ENCODE measurements around the gene PTPRM.

GRCh38 chr18:8081872-8082553 is 514.9 kb downstream of the PTPRM start:
- TF ChIP-seq CTCF (IDR thresholded peaks at IDR 0.05) (no peak), POLR2A (IDR thresholded peaks at IDR 0.05; ENCODE audit: low read depth) (no peak), EP300 (IDR thresholded peaks at IDR 0.05) (no peak), POLR2AphosphoS5 (IDR thresholded peaks at IDR 0.05) (no peak)

Measured in esophagus muscularis mucosa (tissue), 4 donors.